Stimulated activated CD8-positive, alpha-beta memory T cell treated with anti-CD3 and anti-CD28 coated beads, Interleukin-15, amount 100 ng/mL, for 1 hour (primary cell): Measurements from ENCODE around the gene CD96.
A peak's percentile ranks its signal among the peaks of the same experiment; 100 is the strongest.
"Not testable (repeated sequence)": the region's sequence is repeated elsewhere in the genome, so short reads cannot be mapped to it uniquely, and the experiment has no call there.

ENCODE experiments used
- DNase-seq: peaks from one replicate; pipeline ENCODE4 v3.0.0-alpha.2; 2020; ENCODE audit warnings: low read depth

CD96 gene

DNA sequence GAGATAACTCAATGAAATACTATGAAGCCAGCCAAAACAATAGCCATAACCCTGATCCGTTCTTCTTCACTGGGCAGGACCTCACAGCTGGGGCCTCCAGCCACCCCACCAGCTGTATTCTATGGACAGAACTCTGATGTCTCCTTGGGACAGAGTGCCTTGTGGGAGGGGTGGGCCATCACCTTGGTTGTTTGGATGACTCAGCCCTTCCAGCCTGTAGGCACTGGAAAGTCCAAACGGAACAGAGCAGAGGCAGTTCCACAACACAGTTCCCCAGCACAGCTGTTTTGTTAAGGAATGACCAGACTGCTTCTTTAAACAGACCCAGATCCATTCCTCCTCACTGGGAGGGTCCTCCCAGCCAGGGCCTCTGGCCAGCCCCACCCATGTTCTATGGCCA lies 85.1 kb downstream of the CD96 start:
- no peak for DNase-seq

DNA sequence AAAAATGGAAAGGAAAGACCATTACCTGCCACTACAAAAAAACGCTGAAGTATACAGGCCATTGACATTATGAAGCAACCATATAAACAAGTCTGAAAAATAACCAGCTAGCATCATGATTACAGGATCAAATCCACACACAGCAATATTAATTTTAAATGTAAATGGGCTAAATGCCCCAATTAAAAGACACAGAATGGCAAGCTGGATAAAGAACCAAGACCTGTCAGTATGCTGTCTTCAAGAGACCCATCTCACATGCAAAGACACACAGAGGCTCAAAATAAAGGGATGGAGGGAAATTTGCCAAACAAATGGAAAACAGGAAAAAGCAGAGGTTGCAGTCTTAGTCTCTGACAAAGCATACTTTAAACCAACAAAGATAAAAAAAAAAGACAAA lies 87.0 kb downstream of the CD96 start:
- not testable (repeated sequence) for DNase-seq

DNA sequence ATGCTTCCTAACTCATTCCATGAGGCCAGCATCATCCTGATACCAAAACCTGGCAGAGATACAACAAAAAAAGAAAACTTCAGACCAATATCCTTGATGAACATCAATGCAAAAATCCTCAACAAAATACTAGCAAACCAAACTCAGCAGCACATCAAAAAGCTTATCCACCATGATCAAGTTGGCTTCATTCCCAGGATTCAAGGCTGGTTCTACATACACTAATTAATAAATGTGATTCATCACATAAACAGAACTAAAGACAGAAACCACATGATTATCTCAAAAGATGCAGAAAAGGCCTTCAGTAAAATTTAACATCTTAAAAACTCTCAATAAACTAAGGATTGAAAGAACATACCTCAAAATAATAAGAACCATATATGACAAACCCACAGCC lies 88.6 kb downstream of the CD96 start:
- not testable (repeated sequence) for DNase-seq

DNA sequence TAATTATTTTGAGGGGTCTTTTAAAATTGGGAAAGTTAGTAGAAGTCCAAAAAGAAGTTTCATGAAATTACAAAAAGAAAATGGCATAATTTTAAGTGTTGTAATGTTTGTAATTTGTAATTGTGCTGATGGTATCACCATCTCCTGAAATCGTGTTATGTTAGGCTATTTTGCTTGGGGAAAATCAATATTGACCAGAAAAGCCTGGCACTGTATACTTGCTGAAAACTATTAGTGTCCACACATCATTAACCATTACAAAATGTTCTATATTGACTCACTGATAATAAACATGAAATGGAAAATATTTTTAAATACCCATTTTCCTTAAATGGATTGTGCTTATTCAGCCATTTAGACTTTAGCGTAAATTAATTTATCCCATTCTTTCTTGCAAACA lies 93.4 kb downstream of the CD96 start:
- DNase-seq = no peak

DNA sequence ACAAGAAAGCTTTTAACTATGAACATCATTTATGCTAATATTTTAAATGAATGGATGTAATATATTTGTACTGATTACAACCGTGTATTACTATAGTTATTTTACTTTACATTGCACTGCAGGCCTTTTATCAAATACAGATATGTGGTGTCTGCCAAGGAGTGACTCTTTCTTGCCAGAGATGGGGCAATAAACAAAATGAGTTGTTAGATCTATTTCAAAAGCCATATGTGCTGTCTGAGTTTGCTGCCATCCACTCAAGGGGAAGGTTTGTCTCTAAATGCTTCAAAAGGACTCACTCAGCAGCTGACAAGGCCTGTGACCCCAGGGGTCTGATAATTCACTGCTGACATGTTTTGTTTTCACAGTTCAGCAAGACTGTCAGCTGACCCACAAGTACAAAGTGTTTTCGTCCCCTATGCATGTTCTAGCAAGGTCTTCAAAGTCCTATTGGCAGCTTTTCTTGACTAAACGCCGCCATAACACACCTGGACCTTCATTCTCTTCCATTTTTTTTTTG lies 94.4 kb downstream of the CD96 start:
- no peak for DNase-seq

DNA sequence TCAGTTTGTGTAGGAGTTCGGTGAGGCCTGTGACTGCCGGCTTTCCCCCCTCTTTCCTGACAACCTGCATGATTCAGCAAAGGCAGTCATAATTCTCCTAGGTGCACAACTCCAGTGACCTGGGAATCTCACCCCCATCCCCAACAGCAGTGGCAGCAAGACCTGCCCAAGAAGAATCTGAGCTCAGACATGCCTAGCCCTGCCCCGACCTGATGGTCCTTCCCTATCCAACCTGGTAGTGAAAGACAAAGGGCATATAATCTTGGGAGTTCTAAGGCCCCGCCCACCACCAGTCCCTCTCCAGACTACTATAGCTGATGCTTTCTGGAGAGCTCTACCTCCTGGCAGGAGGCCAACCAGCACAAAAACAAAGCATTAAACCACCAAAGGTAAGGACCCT lies 97.3 kb downstream of the CD96 start:
- no peak for DNase-seq

DNA sequence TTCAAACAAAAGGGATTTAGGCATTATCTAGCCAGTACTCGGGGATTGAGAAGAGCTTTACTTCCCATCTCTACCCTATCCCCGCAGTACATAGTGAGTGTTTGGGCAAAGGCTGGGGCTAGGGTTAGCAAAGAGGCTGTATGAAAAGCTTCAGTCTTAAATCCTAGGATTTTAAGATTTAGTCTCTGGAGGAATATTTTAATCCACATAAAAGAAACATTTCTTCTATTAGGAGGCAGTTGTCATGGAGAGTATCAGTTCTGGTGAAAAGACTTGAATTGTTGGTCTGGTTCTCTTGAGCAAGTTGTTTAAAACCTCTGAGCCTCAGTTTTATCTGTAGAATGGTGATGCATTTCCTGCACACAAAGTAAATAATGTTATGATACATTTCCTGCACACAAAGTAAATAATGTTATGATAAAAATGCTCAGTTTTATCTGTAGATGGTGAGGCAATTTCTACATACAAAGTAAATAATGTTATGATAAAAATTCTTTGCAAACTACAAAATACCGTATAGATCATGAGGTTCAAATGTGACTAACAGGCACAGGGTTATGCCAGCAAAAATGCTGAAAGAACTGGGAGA lies 107.1 kb downstream of the CD96 start:
- DNase-seq = no peak

DNA sequence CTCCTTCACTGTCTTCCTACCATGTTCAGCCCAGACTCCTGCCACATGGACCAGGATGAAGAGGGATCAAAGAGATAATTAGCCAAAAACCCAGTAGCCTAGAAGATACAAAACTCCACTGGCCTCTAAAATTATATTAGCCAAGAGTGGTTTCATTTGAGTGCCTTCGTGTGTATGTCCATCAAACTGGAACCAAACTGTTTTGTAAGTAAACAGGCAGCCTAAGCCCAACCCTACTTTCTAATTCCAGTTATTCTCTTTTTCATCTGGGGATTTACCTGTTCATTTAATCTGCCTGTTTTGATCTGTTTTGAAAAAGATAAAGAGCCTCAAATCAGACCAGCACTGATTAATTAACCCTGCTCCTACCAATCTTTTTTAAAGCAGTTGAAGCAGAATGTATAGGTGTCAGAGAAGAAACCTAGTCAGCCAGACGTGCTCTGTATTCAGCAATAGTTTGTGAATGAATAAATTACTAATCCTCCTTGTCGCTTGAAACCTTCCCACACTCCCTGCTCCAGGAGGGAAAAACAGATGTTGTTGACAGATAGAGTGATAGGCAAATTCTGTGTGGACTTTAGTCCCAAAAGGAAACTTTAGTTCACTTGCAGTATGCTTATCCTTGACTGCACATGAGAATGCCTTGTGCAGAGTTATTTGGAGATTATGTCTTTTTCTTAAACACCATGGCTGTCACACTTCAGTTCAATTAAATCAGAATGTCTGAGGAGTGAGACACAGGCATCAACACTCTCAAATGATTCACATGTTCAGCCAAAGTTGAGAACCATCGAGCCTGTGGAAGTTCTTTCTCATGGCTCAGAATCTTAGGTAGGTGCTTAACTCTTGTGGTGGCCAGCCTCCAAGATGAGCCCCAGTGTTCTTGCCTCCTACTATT lies 108.6 kb downstream of the CD96 start:
- no peak for DNase-seq

DNA sequence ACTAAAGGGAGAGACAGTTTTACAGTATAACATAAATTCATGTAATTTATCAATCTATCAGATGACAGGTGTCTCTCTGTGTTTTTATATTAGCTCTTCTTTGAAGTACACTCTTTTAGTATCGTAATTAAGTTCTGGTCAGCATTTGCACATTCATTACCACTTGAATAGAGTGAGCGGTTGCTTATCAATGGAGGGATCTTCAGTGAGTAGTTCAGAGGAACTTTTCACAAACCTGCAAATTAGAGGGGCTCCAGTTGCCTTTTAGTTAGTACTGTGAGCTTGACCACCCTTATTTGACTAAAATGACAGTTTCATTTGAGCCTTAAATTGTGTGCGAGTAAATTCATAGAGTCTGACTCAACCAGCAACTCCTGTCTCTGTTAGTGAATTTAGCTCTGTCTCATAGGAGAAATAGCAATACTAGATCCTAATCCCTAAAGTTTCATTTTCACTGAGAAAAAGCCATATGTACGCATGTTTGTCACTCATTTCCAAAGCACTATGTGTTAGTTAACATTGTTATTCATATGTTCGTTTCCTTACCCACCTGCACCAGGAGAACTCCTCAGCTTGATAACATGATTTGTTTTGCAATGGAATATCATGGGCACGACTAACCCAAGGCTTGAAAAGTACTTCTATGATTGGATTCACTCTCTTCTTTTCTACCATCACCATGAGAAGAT lies 110.6 kb downstream of the CD96 start:
- DNase-seq = no peak

DNA sequence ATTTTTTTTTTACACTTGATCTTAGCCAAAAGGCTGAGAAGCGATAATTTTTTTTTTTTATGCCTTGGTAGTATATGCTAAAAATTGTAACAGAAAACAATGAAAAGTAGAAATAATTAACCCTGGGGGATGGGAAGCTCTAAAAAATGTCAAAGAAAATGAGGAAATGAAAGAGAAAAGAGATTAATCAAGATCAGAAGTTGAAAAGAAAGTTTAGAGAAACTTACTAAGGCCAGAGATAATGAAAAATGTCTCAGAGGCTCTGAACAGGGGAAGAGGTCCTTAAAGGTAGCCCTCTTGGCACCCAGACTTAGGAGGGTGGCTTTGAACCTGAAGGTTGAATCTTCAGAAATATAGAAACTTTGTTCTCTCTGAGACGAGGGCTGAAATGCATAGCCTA lies 111.8 kb downstream of the CD96 start:
- no peak for DNase-seq

DNA sequence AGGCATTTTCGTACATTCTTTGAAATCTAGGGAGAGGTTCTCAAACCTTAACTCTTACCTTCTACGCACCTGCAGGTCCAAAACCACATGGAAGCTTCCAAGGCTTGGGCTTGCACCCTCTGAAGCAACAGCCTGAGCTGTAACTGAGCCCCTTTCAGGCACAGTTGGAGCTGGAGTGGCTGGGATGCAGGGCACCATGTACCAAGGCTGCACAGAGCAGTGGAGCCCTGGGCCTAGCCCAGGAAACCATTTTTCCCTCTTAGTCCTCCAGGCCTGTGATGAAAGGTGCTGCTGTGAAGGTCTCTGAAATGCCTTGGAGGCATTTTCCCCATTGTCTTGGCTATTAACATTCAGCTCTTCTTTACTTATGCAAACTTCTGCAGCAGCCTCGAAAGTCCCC lies 120.0 kb downstream of the CD96 start:
- no peak for DNase-seq

DNA sequence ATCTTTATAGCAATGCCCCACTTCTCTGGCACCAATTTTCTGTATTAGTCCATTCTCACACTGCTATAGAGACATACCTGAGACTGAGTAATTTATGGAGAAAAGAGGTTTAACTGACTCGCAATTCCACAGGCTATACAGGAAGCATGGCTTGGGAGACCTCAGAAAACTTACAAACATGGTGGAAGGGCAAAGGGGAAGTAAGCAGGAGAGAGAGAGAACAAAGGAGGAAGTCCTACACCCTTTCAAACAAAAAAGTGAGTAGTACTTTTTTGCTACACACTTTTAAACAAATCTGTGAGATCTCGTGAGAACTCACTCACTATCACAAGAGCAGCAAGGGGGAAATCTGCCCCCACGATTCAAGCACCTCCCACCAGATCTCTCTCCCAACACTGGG lies 120.9 kb downstream of the CD96 start:
- no peak for DNase-seq

DNA sequence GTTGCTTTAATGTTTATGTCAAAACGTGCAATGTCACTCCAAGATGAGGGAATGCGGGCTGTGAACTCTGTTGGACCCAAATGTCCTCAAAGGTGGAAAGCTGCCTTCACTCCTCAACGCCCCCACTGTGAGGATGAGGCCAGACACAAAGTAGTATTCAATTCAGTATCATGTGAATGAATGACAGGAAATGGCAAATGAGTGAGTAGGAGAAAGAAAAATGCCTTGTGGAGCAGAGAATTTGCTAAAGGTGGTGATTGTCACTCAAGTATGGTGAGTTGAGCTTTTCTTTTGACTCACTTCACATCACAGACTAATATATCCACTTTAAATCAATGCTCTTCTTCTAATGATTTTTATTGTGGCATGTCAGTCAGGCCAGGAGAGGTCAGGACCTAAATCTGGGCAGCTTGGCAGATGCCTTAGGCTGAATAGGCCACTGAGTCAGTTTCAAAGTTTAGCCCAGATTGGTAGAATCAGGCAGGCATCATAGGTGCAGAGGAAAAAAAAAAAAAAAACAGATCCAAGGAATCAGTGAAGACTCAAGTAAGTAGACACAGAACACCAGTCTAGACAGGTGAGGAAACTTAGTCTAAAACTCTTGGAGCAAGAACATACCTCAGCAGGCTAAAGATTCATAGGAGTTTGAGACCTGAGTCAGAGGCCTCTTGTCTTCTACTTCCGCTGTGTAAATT lies 124.2 kb downstream of the CD96 start:
- no peak for DNase-seq

DNA sequence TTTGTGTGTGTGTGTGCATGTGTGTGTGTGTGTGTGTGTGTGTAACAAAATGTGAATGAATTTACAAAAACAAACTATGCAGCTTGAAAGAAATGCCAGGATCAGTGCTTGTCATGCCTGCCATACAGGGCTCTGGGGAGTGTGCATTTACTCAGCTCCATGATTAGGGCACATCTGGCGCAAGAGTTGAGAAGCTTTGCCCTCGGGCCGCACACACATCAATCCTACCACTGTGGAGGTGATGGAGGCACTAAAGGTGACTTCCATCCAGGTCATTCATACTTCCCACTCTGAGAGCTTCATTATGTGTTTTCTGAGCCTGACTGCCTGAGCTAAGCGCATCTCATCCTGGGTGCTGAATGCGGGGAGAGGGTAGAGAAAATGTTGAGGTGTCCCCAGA lies 125.2 kb downstream of the CD96 start:
- DNase-seq = no peak

DNA sequence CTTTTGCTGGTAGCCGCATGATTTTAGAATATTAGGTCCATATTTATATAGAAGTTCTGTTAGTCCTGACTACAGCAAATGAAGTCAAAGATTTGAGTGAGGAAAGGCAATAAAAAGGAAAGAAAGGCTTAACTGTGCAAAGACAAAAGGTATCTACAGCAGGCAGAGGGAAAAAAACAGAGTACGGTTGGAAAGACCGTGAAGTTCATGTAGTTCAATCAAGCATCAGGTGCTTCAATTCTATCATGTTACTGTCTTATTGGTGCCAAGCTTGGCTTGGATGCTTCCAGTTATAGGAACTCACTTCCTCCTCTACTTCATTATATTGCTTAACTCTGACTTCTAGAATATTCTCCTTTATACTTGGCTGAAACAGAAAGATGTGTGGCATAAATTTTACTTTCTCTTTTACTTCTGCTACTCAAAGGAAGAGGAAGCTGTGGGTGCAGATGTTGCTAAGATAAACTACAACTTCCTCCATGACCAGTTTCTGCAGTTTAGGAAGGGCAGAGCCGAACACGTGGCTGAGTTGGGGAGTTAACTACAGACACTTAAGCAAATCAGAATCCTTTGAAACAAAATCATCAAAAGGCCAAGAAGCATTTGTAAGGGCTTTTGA lies 125.7 kb downstream of the CD96 start:
- peak; percentile 36 for DNase-seq

DNA sequence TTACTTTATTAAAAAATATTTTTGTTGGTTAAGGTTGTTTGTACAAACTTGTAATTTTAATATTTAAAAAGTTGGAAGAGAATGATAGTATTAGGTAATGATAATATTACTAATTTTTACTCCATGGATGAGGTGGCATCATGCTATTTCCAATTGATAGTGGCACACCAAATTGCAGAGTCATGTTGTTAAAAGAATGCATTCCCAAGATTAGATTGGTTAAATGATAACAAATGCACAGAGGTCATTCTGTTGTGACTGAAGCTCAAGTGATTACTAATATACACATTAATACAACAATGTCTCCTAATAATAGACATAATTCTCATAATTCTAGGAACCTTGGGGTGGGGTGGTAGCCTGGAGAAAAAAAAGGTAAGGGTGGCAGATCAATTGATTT lies 126.3 kb downstream of the CD96 start:
- DNase-seq = no peak

DNA sequence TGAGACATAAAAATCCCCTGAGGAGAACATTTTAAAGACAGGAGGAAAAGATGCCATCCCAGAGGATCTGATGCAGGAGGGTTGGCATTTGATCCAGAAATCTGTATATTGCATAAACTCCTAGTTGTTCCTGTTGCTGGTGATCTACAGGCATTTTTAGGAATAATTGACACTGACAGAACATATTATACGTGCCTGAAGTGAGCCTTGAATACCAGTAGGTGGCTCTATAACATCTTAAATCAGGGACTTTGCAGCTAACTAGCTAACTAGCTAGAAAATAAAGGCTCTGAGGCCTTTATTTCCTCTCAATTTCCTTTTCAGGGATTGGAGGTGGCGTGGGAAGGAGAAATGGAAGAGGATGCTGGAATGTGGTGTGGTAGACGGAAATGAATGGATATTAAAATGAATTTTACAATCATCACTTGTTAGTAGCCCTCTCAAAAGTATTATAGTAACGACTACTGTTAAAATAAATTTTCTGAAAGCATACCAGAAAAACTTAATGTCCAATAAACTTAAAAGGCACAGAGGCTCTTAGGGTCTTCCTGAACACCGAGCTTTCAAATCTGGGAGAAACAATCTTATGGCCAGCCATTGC lies 127.0 kb downstream of the CD96 start:
- no peak for DNase-seq

DNA sequence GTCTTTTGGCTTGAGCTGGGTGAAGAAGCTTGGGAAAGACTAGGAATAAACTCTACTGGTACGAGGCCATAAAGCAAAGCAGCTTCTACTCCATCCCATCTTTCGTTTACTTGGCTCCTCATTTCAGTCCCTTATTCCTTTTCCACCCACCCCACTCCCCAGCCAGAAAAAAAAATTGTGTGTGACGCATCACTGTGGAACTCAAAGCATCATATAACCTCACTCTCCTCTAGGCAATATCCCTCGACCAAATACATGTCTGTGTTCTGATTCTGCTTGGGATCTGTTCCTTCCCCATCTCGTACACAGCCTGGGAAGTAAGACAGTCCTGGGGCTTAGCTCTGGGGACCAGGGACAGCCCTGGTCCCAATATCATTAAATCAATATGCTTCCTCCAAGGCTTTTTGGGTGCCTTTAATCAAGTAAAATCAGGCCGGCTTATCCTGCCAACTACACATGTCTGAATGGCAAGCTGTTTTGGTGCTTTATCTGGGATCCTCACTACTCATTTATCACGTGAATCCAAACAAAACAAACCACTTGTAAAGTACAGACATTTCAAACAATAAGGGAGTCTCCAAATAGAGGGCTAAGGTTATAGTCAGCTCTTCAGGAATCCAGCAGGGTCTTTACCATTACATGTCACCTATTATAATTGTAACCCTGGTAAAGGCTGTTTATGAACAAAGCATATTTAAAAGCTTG lies 128.1 kb downstream of the CD96 start:
- no peak for DNase-seq

DNA sequence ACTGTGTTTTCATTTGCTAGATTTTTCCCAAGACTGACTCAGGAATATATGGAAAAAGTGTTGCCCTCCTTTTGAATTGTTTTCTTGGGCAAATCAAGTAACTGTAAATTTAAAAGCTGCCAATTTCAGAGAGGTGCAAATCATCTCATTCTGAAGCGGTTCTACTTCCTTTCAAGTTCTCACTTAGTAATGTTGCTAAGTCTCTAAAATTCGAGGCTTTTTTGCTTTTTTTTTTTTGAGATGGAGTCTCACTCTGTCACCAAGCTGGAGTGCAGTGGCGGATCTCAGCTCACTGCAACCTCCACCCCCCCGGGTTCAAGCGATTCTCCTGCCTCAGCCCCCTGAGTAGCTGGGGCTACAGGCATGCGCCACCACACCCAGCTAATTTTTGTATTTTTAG lies 130.5 kb downstream of the CD96 start:
- not testable (repeated sequence) for DNase-seq

DNA sequence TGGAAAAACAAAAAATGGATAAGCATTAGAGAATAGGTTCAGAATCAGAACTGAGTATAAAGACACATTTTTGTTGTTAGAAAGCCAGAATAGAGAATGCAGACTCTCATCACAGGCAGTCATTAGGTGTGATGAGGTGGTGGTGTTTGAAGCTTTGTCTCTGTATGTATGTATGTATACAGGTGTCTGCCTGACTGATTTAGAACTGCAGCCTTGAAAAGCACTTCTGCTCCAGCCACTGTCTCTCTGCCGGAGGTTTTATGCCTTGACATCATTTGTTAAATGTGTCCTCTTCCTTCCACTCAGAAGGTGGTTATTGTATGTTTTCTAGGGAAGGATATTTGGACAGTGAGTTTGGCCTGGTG lies 133.8 kb downstream of the CD96 start:
- DNase-seq = no peak
